ENCODE data around the gene FAU.

FAU gene

DNA sequence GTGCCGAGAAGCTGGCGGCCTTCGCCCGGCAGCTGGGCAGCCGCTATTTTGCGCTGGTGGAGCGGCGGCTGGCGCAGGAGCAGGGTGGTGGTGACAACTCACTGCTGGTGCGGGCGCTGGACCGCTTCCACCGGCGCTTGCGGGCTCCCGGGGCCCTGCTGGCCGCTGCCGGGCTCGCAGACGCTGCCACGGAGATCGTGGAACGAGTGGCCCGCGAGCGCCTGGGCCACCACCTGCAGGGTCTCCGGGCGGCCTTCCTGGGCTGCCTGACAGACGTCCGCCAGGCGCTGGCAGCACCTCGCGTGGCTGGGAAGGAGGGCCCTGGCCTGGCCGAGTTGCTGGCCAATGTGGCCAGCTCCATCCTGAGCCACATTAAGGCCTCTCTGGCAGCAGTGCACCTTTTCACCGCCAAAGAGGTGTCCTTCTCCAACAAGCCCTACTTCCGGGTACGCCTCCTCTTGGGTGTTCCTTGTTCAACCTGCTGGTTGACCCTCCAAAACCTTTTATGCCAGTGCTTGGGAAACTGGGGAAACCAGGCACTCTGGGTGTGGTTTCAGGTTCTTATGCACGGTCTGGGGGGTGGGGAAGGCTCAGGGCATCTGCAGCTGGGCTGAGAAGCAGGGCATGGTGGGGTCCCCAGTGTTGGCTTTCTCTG, 13.3 kb downstream of the FAU start:
- TF ChIP-seq, protein P1, sequence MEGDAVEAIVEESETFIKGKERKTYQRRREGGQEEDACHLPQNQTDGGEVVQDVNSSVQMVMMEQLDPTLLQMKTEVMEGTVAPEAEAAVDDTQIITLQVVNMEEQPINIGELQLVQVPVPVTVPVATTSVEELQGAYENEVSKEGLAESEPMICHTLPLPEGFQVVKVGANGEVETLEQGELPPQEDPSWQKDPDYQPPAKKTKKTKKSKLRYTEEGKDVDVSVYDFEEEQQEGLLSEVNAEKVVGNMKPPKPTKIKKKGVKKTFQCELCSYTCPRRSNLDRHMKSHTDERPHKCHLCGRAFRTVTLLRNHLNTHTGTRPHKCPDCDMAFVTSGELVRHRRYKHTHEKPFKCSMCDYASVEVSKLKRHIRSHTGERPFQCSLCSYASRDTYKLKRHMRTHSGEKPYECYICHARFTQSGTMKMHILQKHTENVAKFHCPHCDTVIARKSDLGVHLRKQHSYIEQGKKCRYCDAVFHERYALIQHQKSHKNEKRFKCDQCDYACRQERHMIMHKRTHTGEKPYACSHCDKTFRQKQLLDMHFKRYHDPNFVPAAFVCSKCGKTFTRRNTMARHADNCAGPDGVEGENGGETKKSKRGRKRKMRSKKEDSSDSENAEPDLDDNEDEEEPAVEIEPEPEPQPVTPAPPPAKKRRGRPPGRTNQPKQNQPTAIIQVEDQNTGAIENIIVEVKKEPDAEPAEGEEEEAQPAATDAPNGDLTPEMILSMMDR (IDR thresholded peaks at IDR 0.05; ENCODE audit: low read depth, low read length, missing control alignments): no peak
- no peak for DNase-seq (ENCODE audit: low read depth)
- no peak overlapping the region for H3K4me3 ChIP-seq (ENCODE audit: low read depth, low read length)

- no peak overlapping the region for H3K4me3 ChIP-seq (ENCODE audit: low read depth, low read length)
- TF ChIP-seq, protein P1 (IDR thresholded peaks at IDR 0.05; ENCODE audit: low read depth, low read length, missing control alignments): no peak
Observed at GRCh38 chr11:65107751-65108468, 14.0 kb downstream of the FAU start.

GRCh38 chr11:65107078-65107477, 14.9 kb downstream of the FAU start:
- no peak for DNase-seq (ENCODE audit: low read depth)
- no peak overlapping the region for H3K4me3 ChIP-seq (ENCODE audit: low read depth, low read length)
- TF ChIP-seq, protein P1 (IDR thresholded peaks at IDR 0.05; ENCODE audit: low read depth, low read length, missing control alignments): no peak

More at GRCh38 chr11:65107751-65108468, 14.0 kb downstream of the FAU start:
- DNase-seq (ENCODE audit: low read depth): no peak

DNA sequence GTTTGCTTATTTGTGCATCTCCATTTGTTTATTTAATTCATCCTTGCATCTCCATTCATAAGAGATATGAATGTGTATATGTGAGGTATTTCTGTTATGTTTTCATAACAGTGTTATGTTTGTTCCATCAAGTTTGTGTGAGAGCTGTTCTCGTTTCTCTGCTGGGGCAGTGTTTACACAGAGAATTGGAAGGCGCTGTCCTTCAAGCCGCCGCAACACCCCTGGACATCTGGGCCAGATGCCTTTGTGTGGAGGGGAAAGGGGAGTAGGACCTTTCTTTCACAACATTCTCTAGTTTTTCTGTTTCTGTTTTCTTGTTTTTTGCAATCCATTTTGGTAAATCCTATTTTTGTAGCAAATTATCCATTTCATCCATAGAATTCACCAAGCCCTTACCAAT, 17.3 kb downstream of the FAU start:
- DNase-seq (ENCODE audit: low read depth): no peak
- H3K4me3 ChIP-seq (ENCODE audit: low read depth, low read length): no peak overlapping the region
- TF ChIP-seq, protein P1 (IDR thresholded peaks at IDR 0.05; ENCODE audit: low read depth, low read length, missing control alignments): no peak

DNA sequence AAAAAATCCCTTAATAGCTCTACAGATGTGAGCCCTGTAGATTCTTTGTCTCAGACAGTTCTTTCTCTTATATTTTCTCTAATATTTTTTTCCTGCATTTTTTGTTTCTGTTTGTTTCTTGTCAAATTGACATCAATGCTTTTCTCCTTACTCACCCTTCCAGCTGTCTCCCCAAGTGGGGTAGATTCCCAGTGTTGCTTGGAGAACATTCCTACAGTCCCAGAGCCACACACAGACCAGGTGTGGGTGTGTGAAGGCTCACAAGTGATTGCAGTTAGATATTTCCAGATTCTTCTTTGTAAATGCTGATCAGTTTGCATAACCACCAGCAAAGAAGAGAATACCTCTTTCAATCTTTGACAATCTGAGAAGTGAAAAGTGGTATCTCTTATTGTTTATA, 18.5 kb downstream of the FAU start:
- DNase-seq (ENCODE audit: low read depth): no peak
- TF ChIP-seq, protein P1 (IDR thresholded peaks at IDR 0.05; ENCODE audit: low read depth, low read length, missing control alignments): no peak

DNA sequence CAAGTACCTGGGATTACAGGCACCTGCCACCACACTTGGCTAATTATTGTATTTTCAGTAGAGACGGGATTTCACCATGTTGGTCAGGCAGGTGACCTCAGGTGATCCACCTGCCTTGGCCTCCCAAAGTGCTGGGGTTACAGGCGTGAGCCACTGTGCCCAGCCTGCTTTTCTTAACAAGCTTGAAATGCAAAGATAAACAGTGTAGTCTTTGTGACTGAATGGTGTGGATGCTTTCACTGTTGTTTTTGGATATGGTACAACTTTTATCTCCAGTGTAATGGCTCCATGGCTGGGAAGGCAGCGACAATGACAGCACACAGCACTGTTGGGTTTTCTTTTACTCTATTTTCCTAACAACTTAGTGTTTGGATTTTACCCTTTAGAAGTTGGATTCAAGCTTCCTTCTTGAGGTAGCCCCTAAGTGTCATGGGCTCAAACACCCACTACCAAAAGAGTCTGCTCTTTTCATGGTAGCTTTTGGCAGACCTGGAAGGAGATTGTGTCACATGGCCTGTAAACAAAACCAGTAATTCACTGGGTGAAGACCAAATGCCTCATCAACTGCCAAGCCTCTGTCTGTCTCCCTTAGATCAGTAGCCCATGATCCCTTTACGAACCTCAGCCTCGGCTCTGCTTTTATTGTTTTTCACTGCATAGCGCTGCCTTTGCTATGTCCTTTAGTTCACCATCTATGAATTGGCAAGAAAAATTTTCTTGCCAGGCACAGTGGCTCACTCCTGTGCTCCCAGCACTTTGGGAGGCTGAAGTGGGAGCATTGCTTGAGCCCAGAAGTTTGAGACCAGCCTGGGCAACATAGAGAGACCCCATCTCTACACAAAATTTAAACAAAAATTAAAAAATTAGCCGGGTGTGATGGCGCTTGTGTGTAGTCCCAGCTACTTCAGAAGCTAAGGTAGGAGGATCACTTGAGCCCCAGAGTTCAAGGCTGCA, 19.5 kb downstream of the FAU start:
- DNase-seq (ENCODE audit: low read depth): no peak
- TF ChIP-seq, protein P1 (IDR thresholded peaks at IDR 0.05; ENCODE audit: low read depth, low read length, missing control alignments): no peak
- no peak overlapping the region for H3K4me3 ChIP-seq (ENCODE audit: low read depth, low read length)

More for the DNA sequence above, 18.5 kb downstream of the FAU start:
- no peak overlapping the region for H3K4me3 ChIP-seq (ENCODE audit: low read depth, low read length)

Data from GM12864 (cell line).